WTC11 (cell line): Measurements from ENCODE around the gene MDK.

Experiments used
- GRHL2 ChIP-seq: fragments of 250-450 bp; sonication (Bioruptor Pico); IDR thresholded peaks from 2 replicates; pipeline ENCODE4 v1.8.0; 2022; ENCODE audit warnings: mild to moderate bottlenecking, moderate library complexity; ENCODE audit not compliant: insufficient replicate concordance, severe bottlenecking
- JUN ChIP-seq: sonication (generic); formaldehyde crosslinking; IDR thresholded peaks from 2 replicates; pipeline ENCODE4 v1.8.0; 2023; ENCODE audit warnings: mild to moderate bottlenecking, missing genetic modification reagents
- TF ChIP-seq, protein P1 (sequence below): sonication (generic); formaldehyde crosslinking; IDR thresholded peaks from 2 replicates; pipeline ENCODE4 v1.8.1; 2023; ENCODE audit warnings: mild to moderate bottlenecking, moderate library complexity, missing genetic modification reagents
- TF ChIP-seq, protein P2 (sequence below): fragments of 200-600 bp; IDR thresholded peaks from 2 replicates; pipeline ENCODE4 v1.8.0; 2022; ENCODE audit warnings: antibody characterized with exemption
- TF ChIP-seq, protein P3 (sequence below): sonication (generic); formaldehyde crosslinking; IDR thresholded peaks from 2 replicates; pipeline ENCODE4 v1.8.1; 2023; ENCODE audit warnings: mild to moderate bottlenecking, missing genetic modification reagents, moderate library complexity

DNA sequence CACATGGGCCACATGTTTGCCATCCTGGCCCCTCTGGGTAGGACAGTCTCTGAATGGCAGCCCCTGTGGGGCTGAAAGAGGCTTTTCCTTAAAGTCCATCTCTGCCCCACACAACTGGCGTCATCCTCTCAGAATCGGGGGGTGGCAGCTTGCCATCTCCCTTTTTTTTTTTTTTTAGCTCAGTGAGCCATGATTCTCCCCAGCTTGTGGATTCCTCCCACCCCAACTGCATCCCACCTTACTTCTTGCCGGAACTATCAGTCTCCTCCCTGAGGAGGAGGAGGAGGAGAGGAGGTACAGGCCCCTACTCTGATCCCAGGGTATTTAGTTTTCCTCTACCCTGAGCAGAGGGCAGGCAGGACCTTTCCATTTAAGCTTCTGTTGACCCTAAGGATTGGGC is 30.8 kb upstream of the MDK start:
- TF ChIP-seq, protein P1, sequence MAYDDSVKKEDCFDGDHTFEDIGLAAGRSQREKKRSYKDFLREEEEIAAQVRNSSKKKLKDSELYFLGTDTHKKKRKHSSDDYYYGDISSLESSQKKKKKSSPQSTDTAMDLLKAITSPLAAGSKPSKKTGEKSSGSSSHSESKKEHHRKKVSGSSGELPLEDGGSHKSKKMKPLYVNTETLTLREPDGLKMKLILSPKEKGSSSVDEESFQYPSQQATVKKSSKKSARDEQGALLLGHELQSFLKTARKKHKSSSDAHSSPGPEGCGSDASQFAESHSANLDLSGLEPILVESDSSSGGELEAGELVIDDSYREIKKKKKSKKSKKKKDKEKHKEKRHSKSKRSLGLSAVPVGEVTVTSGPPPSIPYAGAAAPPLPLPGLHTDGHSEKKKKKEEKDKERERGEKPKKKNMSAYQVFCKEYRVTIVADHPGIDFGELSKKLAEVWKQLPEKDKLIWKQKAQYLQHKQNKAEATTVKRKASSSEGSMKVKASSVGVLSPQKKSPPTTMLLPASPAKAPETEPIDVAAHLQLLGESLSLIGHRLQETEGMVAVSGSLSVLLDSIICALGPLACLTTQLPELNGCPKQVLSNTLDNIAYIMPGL (CRISPR knock-in tag) = no peak
- TF ChIP-seq, protein P2, sequence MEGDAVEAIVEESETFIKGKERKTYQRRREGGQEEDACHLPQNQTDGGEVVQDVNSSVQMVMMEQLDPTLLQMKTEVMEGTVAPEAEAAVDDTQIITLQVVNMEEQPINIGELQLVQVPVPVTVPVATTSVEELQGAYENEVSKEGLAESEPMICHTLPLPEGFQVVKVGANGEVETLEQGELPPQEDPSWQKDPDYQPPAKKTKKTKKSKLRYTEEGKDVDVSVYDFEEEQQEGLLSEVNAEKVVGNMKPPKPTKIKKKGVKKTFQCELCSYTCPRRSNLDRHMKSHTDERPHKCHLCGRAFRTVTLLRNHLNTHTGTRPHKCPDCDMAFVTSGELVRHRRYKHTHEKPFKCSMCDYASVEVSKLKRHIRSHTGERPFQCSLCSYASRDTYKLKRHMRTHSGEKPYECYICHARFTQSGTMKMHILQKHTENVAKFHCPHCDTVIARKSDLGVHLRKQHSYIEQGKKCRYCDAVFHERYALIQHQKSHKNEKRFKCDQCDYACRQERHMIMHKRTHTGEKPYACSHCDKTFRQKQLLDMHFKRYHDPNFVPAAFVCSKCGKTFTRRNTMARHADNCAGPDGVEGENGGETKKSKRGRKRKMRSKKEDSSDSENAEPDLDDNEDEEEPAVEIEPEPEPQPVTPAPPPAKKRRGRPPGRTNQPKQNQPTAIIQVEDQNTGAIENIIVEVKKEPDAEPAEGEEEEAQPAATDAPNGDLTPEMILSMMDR = no peak
- TF ChIP-seq GRHL2 (CRISPR knock-in tag) (no peak), JUN (CRISPR knock-in tag) (no peak)
- TF ChIP-seq, protein P3, sequence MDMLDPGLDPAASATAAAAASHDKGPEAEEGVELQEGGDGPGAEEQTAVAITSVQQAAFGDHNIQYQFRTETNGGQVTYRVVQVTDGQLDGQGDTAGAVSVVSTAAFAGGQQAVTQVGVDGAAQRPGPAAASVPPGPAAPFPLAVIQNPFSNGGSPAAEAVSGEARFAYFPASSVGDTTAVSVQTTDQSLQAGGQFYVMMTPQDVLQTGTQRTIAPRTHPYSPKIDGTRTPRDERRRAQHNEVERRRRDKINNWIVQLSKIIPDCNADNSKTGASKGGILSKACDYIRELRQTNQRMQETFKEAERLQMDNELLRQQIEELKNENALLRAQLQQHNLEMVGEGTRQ (CRISPR knock-in tag) = no peak
